Fibroblast of skin of back (primary cell): Measurements from ENCODE around the gene MPP1.

Experiments
- DNase-seq: peaks from one replicate; pipeline ENCODE4 v3.0.0-alpha.2; 2013

The MPP1 gene

GRCh38 chrX:154730253-154730891 is 74.9 kb downstream of the MPP1 start:
- DNase-seq, result peak; percentile 71

- DNase-seq, result no peak
Observed at GRCh38 chrX:154729439-154729838, 75.8 kb downstream of the MPP1 start.
